Measurements from ENCODE around the gene COA1. TPM values are rescaled to one million over a fixed set of nuclear protein-coding genes. Genes with fewer than 3 reads are reported as not detected.
A peak's percentile ranks its signal among the peaks of the same experiment; 100 is the strongest.

COA1 gene
- total RNA-seq, 1 donor from 2014 or later = 55.5 TPM

DNA sequence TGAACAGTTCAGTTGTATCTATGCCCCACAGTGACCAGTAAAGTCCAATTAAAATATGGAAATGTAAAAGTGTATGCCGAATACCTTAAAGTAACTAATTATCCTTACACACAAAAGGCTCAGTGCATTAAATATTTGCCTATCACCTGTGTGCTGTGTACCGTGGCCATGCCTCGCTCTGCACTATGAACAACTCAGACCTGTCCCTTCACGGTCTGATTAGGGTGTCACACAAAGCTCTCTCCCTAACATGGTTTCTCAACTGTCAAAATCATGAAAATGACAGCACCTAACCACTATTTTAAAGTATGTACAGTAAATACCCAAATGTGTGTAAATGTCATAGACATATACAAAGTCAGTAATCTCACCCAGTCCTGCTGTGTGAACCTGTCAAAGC lies 103.3 kb downstream of the COA1 start:
- no peak overlapping the region for H3K4me3 Mint-ChIP-seq (ENCODE audit: unreplicated experiment)
- H3K27ac Mint-ChIP-seq (ENCODE audit: unreplicated experiment) = no peak overlapping the region
- H3K4me1 Mint-ChIP-seq (ENCODE audit: unreplicated experiment) = peaks cover 17% of the 10 kb centered on the region
- TF ChIP-seq, protein P1, sequence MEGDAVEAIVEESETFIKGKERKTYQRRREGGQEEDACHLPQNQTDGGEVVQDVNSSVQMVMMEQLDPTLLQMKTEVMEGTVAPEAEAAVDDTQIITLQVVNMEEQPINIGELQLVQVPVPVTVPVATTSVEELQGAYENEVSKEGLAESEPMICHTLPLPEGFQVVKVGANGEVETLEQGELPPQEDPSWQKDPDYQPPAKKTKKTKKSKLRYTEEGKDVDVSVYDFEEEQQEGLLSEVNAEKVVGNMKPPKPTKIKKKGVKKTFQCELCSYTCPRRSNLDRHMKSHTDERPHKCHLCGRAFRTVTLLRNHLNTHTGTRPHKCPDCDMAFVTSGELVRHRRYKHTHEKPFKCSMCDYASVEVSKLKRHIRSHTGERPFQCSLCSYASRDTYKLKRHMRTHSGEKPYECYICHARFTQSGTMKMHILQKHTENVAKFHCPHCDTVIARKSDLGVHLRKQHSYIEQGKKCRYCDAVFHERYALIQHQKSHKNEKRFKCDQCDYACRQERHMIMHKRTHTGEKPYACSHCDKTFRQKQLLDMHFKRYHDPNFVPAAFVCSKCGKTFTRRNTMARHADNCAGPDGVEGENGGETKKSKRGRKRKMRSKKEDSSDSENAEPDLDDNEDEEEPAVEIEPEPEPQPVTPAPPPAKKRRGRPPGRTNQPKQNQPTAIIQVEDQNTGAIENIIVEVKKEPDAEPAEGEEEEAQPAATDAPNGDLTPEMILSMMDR (IDR thresholded peaks at IDR 0.05; ENCODE audit: unreplicated experiment) = no peak
- no peaks in the 10 kb centered on the region for H3K27me3 Mint-ChIP-seq (ENCODE audit: unreplicated experiment)
- DNase-seq (ENCODE audit: low spot score) = no peak
- H3K36me3 Mint-ChIP-seq (ENCODE audit: low read depth, unreplicated experiment) = peaks cover 14% of the 10 kb centered on the region
- no peaks in the 10 kb centered on the region for H3K9me3 Mint-ChIP-seq (ENCODE audit: unreplicated experiment)

DNA sequence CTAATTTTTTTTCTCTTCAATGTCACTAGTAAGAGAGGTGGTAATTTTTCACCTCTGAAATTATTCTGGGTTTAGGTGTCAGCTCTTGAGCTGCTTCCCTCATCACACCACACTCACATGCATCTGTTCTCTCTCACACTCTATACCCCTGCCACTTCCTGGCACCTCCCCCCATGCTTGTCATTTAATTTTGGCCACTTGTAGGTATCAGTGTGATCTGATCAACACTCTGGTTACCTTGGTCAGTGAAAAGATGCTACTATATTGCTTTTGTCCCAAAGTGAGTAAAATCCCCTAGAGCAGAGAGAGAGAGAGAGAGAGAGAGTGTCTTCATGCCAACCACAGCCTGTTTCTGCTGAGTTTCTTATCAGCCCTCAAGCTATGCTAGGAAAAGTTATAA lies 103.9 kb downstream of the COA1 start:
- Mint-ChIP-seq H3K4me1 (ENCODE audit: unreplicated experiment) (peaks cover 20% of the 10 kb centered on the region), H3K4me3 (ENCODE audit: unreplicated experiment) (no peak overlapping the region), H3K27ac (ENCODE audit: unreplicated experiment) (no peak overlapping the region), H3K27me3 (ENCODE audit: unreplicated experiment) (peaks cover 3% of the 10 kb centered on the region), H3K9me3 (ENCODE audit: unreplicated experiment) (no peaks in the 10 kb centered on the region), H3K36me3 (ENCODE audit: low read depth, unreplicated experiment) (peaks cover 13% of the 10 kb centered on the region)
- DNase-seq (ENCODE audit: low spot score) = no peak
- TF ChIP-seq, protein P1 (IDR thresholded peaks at IDR 0.05; ENCODE audit: unreplicated experiment) = no peak

DNA sequence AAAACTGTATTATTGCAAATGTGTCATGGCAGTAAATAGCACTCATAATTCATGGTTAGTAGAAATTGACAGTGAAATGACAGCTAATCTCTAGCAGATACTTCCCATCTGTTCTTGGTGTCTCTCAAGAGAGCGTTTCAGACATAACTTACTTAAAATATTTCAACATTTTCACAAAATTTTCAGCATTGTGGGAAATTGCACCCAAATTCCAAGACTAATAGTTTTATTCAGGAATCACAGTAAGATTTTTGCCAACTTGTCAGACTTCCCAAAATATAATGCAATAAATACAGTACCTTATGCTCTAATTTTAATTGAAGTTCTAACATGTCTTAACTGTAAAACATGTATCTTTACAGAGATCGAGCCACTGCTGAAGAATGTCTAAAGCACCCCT lies 105.2 kb downstream of the COA1 start:
- peaks cover 13% of the 10 kb centered on the region for H3K36me3 Mint-ChIP-seq (ENCODE audit: low read depth, unreplicated experiment)
- TF ChIP-seq, protein P1 (IDR thresholded peaks at IDR 0.05; ENCODE audit: unreplicated experiment) = no peak
- H3K4me1 Mint-ChIP-seq (ENCODE audit: unreplicated experiment) = peaks cover 20% of the 10 kb centered on the region
- no peak for DNase-seq (ENCODE audit: low spot score)
- peaks cover 3% of the 10 kb centered on the region for H3K27me3 Mint-ChIP-seq (ENCODE audit: unreplicated experiment)
- no peak overlapping the region for H3K4me3 Mint-ChIP-seq (ENCODE audit: unreplicated experiment)
- no peak overlapping the region for H3K27ac Mint-ChIP-seq (ENCODE audit: unreplicated experiment)
- H3K9me3 Mint-ChIP-seq (ENCODE audit: unreplicated experiment) = no peaks in the 10 kb centered on the region

DNA sequence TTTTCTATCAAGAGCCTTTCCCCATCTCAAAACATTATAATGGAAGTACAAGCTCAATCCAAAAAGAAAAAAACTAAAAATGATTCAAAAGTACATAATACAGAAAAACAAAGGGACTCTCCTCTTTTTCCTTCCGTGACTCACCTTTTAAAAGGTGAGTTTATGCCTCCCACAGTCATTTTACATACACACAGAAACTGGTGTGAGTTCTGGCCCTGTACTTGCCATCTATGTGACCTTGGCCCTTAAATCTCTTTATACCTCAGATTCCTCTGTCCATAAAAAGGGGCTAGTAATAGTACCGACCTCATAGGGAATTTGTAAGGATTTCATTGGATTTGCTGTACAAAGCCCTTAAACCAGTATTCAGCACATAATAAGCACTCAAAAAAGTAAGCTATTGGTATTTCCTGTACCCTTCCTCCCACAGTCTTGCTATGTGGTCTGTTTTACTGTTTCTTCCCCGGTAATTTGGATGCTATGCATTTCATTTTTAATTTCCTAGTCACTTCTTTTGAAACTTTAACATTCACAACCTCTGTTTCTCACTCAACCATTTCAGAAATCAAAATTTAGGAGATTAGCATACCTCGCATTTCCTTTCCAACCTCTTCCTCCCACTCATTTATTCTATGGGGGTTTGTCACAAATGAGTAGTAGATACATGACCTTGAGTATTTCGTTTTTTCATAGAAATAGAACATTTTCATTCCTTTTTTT lies 107.4 kb downstream of the COA1 start:
- Mint-ChIP-seq H3K9me3 (ENCODE audit: unreplicated experiment) (no peaks in the 10 kb centered on the region), H3K36me3 (ENCODE audit: low read depth, unreplicated experiment) (peaks cover 10% of the 10 kb centered on the region), H3K27ac (ENCODE audit: unreplicated experiment) (peak overlapping the region; percentile 49), H3K4me3 (ENCODE audit: unreplicated experiment) (no peak overlapping the region), H3K4me1 (ENCODE audit: unreplicated experiment) (peaks cover 16% of the 10 kb centered on the region), H3K27me3 (ENCODE audit: unreplicated experiment) (peaks cover 3% of the 10 kb centered on the region)
- TF ChIP-seq, protein P1 (IDR thresholded peaks at IDR 0.05; ENCODE audit: unreplicated experiment) = no peak
- no peak for DNase-seq (ENCODE audit: low spot score)

DNA sequence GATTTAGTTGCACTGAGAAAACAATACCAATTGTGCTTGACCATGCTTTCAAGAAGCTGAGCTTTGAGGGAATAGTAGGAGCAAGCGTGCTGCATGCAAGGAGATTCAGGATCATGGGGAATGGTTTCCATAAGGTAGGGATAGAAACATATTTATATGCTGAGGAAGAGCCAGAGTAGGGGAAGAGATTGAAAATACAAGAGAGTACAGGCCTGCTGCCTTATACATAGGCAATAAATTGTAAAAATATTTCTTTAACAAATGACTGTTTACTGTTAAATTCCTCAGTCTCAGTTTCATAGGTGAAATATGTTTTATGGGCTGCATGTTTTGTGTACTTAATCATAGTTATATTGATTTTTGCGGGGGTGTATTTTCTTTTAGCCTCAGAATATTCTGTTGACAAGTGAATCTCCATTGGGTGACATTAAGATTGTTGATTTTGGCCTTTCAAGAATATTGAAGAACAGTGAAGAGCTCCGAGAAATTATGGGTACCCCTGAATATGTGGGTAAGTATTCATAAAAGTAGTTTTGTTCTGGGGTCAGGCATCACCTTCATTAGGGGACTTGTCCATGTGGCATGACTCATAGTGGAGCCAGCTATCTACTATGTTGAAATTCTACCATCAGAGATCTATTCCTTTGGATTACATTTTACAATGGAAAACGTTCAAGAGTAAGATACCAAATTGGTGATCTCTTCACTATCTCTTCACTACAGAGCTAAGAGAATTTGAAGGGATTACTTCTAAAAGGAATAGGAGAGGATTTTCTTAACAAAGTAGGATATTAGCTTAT lies 109.9 kb downstream of the COA1 start:
- Mint-ChIP-seq H3K4me1 (ENCODE audit: unreplicated experiment) (peaks cover 22% of the 10 kb centered on the region), H3K27ac (ENCODE audit: unreplicated experiment) (no peak overlapping the region), H3K4me3 (ENCODE audit: unreplicated experiment) (no peak overlapping the region)

More for the DNA sequence above, 109.9 kb downstream of the COA1 start:
- no peak for DNase-seq (ENCODE audit: low spot score)
- Mint-ChIP-seq H3K9me3 (ENCODE audit: unreplicated experiment) (no peaks in the 10 kb centered on the region), H3K27me3 (ENCODE audit: unreplicated experiment) (peaks cover 3% of the 10 kb centered on the region), H3K36me3 (ENCODE audit: low read depth, unreplicated experiment) (peaks cover 12% of the 10 kb centered on the region)
- TF ChIP-seq, protein P1 (IDR thresholded peaks at IDR 0.05; ENCODE audit: unreplicated experiment) = no peak
